Adipocyte (in vitro differentiated cells): ENCODE data around the gene PRKAG1.

Experiments used
- DNase-seq: peaks from one replicate; pipeline ENCODE4 v3.0.0-alpha.2; 2015; ENCODE audit warnings: low read depth
- H3K27me3 ChIP-seq: replicated peaks from 2 replicates; pipeline ENCODE4 v1.7.0; 2013; ENCODE audit warnings: mild to moderate bottlenecking, low read length, moderate library complexity; ENCODE audit not compliant: control insufficient read depth, insufficient read depth
- H3K36me3 ChIP-seq: 2 replicates; pipeline ENCODE4 v1.7.0; 2013; ENCODE audit warnings: low read length, mild to moderate bottlenecking, moderate library complexity; ENCODE audit not compliant: control insufficient read depth, insufficient read depth, severe bottlenecking
- H3K4me1 ChIP-seq: 2 replicates; pipeline ENCODE4 v1.7.0; 2013; ENCODE audit warnings: mild to moderate bottlenecking, low read length, moderate library complexity; ENCODE audit not compliant: control insufficient read depth, insufficient read depth
- H3K4me3 ChIP-seq: 2 replicates; pipeline ENCODE4 v1.7.0; 2013; ENCODE audit warnings: mild to moderate bottlenecking, low read length, moderate library complexity
- H3K9ac ChIP-seq: 2 replicates; pipeline ENCODE4 v1.7.0; 2013; ENCODE audit warnings: mild to moderate bottlenecking, low read length, moderate library complexity
- H3K9me3 ChIP-seq: 2 replicates; pipeline ENCODE4 v1.7.0; 2013; ENCODE audit warnings: mild to moderate bottlenecking, low read length, moderate library complexity; ENCODE audit not compliant: control insufficient read depth

Gene PRKAG1

DNA sequence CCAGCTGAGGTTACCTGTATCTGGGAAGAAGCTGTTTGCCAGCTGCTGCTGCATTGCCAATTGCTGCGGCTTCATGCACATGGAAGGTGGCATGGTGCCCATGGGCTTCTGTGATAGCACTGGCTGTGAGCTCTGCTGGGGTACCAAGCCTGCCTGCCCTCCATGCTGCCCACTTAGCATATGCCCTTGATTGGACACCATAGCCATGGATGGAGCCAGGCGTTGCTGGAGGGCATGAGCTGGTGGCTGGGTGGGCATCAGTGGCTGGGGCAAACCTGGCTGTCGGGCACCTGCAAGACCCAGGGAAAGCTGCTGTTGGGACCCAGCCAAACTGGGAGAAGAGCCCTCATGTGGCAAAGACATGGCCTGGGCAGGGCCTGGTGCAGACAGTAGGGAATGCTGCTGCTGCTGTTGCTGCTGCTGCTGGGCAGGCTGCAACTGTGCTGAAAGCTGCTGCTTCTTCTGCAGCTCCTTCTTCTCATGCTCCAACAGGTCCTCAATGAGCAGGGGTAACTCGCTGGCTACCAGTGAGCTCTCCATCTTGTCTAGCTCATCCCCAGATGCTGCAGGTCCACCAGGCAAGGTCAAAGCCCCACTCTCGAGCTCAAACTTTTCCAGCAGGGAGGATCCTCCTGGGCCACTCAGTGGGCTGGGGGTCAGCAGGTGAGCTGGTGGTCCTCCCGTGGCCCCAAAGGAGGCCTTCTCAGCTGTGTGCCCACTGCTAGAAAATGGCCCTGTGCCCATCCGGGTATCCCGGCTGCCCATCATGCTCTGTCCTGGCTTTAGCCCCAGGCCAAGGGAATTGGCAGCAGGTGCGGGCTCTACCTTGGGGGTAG lies 18.8 kb upstream of the PRKAG1 start:
- no peaks in the 10 kb centered on the region for H3K4me1 ChIP-seq
- H3K36me3 ChIP-seq, result peaks cover 94% of the 10 kb centered on the region
- DNase-seq, result no peak
- no peak overlapping the region for H3K9ac ChIP-seq
- H3K9me3 ChIP-seq, result no peaks in the 10 kb centered on the region
- H3K4me3 ChIP-seq, result no peak overlapping the region
- no peaks in the 10 kb centered on the region for H3K27me3 ChIP-seq

DNA sequence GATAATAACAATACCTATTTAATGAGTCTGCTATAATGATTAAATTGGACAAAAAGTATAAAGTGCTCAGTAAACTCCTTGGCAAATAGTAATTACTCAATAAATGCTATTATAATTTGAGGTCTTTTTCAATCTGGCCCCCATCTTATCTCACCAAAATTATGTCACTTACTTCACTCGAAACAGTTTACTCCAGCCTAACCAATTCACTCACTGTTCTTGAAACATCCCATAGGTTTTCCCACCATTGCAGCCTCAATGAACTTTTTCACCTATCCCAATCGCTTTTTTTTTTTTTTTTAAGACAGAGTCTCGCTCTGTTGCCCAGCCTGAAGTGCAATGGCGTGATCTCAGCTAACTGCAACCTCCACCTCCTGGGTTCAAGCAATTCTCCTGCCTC lies 17.5 kb upstream of the PRKAG1 start:
- H3K4me3 ChIP-seq, result no peak overlapping the region
- no peaks in the 10 kb centered on the region for H3K9me3 ChIP-seq
- no peaks in the 10 kb centered on the region for H3K27me3 ChIP-seq
- H3K9ac ChIP-seq, result no peak overlapping the region
- DNase-seq, result no peak
- no peaks in the 10 kb centered on the region for H3K4me1 ChIP-seq
- peaks cover 95% of the 10 kb centered on the region for H3K36me3 ChIP-seq

DNA sequence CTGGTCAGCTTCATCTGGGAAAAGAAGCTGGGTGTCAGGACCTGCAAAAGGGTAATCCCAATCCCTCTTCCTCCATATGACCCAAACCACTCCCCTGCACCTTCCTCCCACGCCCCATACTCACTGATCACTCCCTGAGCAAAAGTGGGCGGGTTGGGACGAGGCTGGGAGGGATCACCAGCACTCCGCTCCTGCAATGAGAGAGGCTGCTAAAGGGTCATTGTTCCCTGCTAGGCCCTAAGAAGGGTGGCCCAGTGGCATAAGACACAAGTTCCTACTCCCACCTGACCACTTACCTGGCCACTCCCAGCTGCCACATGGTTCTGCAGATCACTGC lies 15.7 kb upstream of the PRKAG1 start:
- DNase-seq, result no peak
- H3K9ac ChIP-seq, result no peak overlapping the region
- H3K4me3 ChIP-seq, result no peak overlapping the region
- H3K9me3 ChIP-seq, result no peaks in the 10 kb centered on the region
- no peaks in the 10 kb centered on the region for H3K4me1 ChIP-seq
- H3K36me3 ChIP-seq, result peaks cover 86% of the 10 kb centered on the region
- H3K27me3 ChIP-seq, result no peaks in the 10 kb centered on the region

DNA sequence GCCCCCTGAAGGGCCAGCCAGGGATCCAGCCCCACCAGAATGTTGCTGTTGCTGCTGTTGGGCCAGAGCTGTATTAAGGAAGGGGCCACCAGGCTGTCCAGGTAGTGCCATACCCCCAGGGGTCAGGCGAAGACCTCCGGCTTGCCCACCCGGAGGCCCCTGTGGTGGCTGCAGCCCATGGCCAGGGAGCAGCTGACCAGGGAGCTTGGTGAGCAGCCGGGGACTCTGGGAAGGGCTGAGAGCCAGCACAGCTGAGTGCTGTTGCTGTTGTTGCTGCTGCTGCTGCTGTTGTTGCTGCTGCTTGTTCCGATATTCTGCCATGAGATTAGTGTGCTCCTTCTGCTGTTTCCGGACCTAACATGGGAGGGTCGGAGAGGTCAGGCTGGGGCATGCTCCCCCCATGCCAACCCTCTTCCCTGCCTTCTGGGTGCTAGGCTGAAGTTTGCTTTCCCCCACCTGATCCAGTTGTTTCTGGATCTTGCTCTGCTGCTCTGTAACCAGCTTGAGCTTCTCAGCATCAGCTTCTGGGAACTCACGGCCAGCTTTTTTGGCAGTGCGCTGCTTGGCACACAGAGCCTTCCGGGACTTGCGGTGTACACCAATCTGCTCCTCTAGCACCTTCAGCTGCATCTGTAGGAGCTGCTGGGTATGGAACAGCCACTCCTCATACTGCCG lies 15.2 kb upstream of the PRKAG1 start:
- H3K27me3 ChIP-seq, result no peaks in the 10 kb centered on the region
- DNase-seq, result no peak
- H3K4me1 ChIP-seq, result no peaks in the 10 kb centered on the region
- no peak overlapping the region for H3K4me3 ChIP-seq
- H3K36me3 ChIP-seq, result peaks cover 86% of the 10 kb centered on the region
- H3K9me3 ChIP-seq, result no peaks in the 10 kb centered on the region
- H3K9ac ChIP-seq, result no peak overlapping the region

DNA sequence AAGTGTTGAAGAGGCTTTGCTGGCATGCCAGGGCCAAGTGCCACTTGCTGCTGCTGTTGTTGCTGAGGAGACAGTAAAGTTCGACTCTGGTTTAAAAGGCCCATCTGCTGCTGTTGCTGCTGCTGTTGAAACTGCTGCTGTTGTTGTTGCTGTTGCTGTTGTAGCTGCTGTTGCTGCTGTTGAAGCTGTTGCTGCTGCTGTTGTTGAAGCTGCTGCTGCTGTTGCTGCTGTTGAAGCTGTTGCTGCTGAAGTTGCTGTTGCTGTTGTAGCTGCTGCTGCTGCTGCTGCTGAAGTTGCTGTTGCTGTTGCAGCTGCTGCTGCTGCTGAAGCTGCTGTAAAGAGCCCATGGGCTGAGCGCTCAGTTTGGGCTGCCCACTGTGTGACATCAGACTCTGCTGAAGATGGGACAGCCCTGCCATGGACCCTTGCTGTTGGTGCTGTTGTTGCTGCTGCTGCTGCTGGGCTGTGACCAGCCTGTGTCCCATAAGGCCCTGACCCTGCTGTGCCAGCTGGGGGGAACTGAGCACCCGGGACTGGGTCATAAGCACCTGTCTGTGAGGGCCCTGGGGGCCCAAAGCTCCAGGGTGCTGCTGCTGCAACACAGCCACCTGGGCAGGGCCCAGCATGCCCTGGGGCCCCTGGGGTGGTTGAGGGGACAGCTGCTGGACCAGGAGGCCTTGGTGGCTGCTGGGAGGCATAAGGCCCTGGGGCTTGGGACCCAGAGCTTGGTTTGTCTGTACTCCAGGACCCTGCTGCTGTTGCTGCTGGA lies 14.3 kb upstream of the PRKAG1 start:
- Histone ChIP-seq H3K36me3 (peaks cover 86% of the 10 kb centered on the region), H3K4me3 (no peak overlapping the region), H3K27me3 (no peaks in the 10 kb centered on the region), H3K4me1 (no peaks in the 10 kb centered on the region), H3K9me3 (no peaks in the 10 kb centered on the region), H3K9ac (no peak overlapping the region)
- no peak for DNase-seq

DNA sequence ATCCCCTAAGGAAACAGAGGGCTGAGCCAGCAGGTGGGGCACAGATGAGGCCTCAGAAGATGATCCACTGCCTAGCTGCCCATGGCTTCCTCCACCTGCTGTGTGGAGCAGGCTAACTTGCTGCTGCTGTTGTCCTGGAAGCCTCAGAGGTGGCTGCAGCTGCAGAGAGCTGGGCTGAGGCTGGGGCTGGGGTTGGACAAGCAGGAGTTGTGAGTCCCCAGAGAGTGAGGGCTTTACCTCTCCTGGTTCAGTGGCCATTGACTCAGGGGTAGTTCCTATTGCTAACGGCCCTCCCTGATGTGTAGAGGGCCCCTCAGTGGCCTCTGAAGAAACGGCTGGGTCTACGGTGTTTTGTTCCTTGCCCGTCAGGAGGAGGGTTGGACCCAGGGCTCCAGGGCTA lies 13.7 kb upstream of the PRKAG1 start:
- Histone ChIP-seq H3K9ac (no peak overlapping the region), H3K36me3 (peaks cover 86% of the 10 kb centered on the region), H3K4me3 (no peak overlapping the region), H3K9me3 (no peaks in the 10 kb centered on the region), H3K4me1 (no peaks in the 10 kb centered on the region), H3K27me3 (no peaks in the 10 kb centered on the region)
- DNase-seq, result no peak

DNA sequence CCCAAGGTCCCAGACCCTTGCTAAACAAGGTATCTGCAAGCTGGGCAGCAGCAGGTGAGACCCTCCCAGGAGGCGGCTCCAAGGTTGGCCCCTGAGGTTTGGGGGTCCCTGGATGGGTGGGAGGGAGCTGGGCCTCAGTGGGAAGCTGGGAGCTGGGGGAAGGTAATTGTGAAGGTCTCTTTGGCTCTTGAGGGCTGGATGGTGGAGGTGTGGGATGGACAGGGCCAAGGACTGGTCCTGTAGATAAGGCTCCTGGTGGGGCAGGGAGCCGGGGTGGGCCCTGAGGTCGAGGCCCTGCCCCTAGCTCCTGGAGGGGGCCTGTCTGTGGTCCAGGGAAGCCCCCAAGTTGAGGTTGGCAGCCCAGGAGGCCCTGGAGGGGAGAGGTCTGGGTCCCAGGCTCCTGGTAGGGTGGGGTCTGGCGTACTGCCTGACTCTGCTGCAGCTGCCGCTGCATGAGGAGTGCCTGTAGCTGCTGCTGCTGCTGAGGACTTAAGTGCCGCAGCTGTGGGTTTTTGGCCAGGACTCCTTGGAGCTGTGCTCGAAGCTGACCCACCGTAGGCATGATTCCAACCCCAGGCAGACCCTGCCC lies 13.1 kb upstream of the PRKAG1 start:
- no peaks in the 10 kb centered on the region for H3K9me3 ChIP-seq
- H3K36me3 ChIP-seq, result peaks cover 86% of the 10 kb centered on the region
- no peaks in the 10 kb centered on the region for H3K4me1 ChIP-seq
- H3K4me3 ChIP-seq, result no peak overlapping the region
- H3K9ac ChIP-seq, result no peak overlapping the region
- H3K27me3 ChIP-seq, result no peaks in the 10 kb centered on the region
- DNase-seq, result no peak

DNA sequence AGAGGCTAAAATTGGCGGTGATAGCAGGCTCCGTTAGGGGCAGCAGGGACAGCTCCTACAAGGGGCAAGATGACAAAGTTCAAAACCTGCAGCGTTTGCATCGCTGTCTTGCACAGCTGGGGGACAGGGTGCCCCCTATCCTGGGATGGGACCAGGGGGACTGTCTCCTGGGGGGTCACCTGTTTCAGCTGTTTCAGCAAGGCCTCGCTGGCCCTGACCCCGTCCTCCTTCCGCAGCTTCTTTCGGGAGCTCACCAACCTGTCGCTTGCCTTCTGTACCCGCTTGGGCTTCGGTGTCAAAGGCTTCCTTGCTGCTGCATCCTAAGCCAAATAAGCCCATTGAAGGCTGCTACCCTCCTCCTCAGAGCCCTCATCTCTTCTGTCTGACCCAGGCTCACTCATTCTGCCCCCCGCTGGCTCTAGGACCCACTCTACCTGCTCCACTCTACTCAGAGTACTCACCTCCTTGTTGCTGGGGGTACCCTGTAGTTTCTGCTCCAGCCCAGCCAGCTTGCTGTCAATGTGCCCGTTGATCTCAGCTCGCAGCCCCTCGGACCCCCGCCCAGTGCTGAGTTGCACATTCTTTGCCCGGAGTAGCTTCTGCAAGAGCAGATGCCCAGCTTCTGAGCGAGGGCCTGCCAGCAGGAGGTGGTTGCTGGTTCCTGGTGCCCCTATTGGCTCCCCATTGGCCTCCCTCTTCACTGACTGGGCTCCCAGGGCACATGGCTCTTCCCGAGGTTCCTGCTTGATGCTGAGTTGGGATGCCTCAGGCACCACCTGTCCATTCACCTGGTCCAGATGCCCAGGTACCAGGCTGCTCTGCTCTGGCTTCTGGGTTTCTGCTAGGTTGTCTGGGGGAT lies 12.4 kb upstream of the PRKAG1 start:
- no peaks in the 10 kb centered on the region for H3K27me3 ChIP-seq

DNA sequence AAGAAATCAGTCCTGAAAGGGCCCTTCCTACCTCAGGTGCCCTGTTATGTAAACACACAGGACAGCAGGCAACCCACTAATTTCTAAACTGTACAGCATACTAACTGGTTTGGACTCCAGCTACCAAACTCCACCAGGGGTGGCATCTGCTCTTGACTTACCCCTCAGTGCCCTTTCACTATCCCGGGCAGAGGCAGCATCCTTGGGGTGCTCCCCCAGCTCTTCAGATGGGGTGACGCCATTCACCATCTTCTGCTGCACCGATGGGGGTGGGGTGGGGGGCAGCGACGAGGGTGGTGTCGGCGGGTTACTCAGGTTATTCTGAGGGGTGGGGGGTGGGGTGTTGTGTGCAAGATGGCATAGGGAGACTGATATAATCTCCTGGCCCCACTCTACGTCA lies 11.5 kb upstream of the PRKAG1 start:
- H3K36me3 ChIP-seq, result peaks cover 91% of the 10 kb centered on the region
- no peak overlapping the region for H3K4me3 ChIP-seq
- no peaks in the 10 kb centered on the region for H3K9me3 ChIP-seq
- no peak for DNase-seq
- H3K4me1 ChIP-seq, result no peaks in the 10 kb centered on the region
- no peak overlapping the region for H3K9ac ChIP-seq
- no peaks in the 10 kb centered on the region for H3K27me3 ChIP-seq

More for the DNA sequence above, 12.4 kb upstream of the PRKAG1 start:
- DNase-seq, result no peak
- no peak overlapping the region for H3K4me3 ChIP-seq
- no peaks in the 10 kb centered on the region for H3K4me1 ChIP-seq
- H3K36me3 ChIP-seq, result peaks cover 88% of the 10 kb centered on the region
- H3K9ac ChIP-seq, result no peak overlapping the region
- no peaks in the 10 kb centered on the region for H3K9me3 ChIP-seq

DNA sequence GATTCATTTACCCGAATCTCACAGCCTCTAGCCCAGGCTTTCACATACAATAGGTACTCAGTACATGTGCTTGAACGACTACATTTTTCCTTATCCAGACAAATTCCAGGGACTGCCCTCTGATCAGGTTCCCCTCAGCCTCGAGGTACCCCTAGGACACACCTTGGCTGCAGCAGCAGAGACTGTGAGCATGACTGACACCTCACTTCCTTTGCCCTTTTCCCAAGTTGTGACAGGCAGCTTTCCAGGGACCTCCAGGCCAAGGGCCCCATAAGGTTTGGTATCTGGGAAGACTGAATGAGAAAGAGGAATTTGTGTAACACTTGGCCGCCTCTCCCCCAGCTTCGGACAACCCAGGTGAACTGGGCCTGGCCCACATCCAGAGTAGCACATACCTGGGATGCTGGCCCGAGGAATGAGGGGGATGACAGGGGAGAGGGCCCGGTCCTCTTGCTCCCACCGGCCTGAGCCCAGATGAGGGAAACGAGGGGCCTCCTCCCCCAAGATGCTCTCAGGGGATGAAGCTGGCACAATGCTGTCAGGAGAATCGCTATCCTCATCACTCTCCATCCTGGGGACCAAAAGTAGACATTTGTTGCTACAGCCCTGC lies 10.2 kb upstream of the PRKAG1 start:
- no peaks in the 10 kb centered on the region for H3K4me1 ChIP-seq
- DNase-seq, result no peak
- no peaks in the 10 kb centered on the region for H3K27me3 ChIP-seq
- H3K9me3 ChIP-seq, result no peaks in the 10 kb centered on the region
- H3K4me3 ChIP-seq, result no peak overlapping the region
- peaks cover 91% of the 10 kb centered on the region for H3K36me3 ChIP-seq
- H3K9ac ChIP-seq, result no peak overlapping the region
